ENCODE data around the gene ARHGAP25.

The ARHGAP25 gene

GRCh38 chr2:68739595-68740399, 5.2 kb downstream of the ARHGAP25 start:
- in situ Hi-C loops (cut with HindIII; ENCODE audit: low pct_unique_long_range_greater_than_20kb, low sequenced_read_pairs), result no loop called here
- no peak for DNase-seq (ENCODE audit: low read depth in 1 of 2, low spot score in 1 of 2)
- no peak for TF ChIP-seq JUND (IDR thresholded peaks at IDR 0.05; ENCODE audit: low read depth)

GRCh38 chr2:68740400-68740914, 5.8 kb downstream of the ARHGAP25 start:
- DNase-seq (ENCODE audit: low read depth in 1 of 2, low spot score in 1 of 2), result no peak
- in situ Hi-C loops (cut with HindIII; ENCODE audit: low pct_unique_long_range_greater_than_20kb, low sequenced_read_pairs), result no loop called here
- no peak for TF ChIP-seq JUND (IDR thresholded peaks at IDR 0.05; ENCODE audit: low read depth)

GRCh38 chr2:68741238-68741637, 6.6 kb downstream of the ARHGAP25 start:
- in situ Hi-C loops (cut with HindIII; ENCODE audit: low pct_unique_long_range_greater_than_20kb, low sequenced_read_pairs), result no loop called here
- TF ChIP-seq JUND (IDR thresholded peaks at IDR 0.05; ENCODE audit: low read depth), result no peak
- DNase-seq (ENCODE audit: low read depth in 1 of 2, low spot score in 1 of 2), result no peak

- in situ Hi-C loops (cut with HindIII; ENCODE audit: low pct_unique_long_range_greater_than_20kb, low sequenced_read_pairs), result no loop called here
- no peak for TF ChIP-seq JUND (IDR thresholded peaks at IDR 0.05; ENCODE audit: low read depth)
- no peak for DNase-seq (ENCODE audit: low read depth in 1 of 2, low spot score in 1 of 2)
Observed at GRCh38 chr2:68741805-68742306, 7.2 kb downstream of the ARHGAP25 start.

- no peak for DNase-seq (ENCODE audit: low read depth in 1 of 2, low spot score in 1 of 2)
- in situ Hi-C loops (cut with HindIII; ENCODE audit: low pct_unique_long_range_greater_than_20kb, low sequenced_read_pairs), result no loop called here
- TF ChIP-seq JUND (IDR thresholded peaks at IDR 0.05; ENCODE audit: low read depth), result no peak
Observed at GRCh38 chr2:68742626-68743415, 8.2 kb downstream of the ARHGAP25 start.

GRCh38 chr2:68743531-68743930, 8.9 kb downstream of the ARHGAP25 start:
- no peak for TF ChIP-seq JUND (IDR thresholded peaks at IDR 0.05; ENCODE audit: low read depth)
- in situ Hi-C loops (cut with HindIII; ENCODE audit: low pct_unique_long_range_greater_than_20kb, low sequenced_read_pairs), result no loop called here
- no peak for DNase-seq (ENCODE audit: low read depth in 1 of 2, low spot score in 1 of 2)

GRCh38 chr2:68744366-68744912, 9.8 kb downstream of the ARHGAP25 start:
- DNase-seq (ENCODE audit: low read depth in 1 of 2, low spot score in 1 of 2), result no peak
- no peak for TF ChIP-seq JUND (IDR thresholded peaks at IDR 0.05; ENCODE audit: low read depth)
- in situ Hi-C loops (cut with HindIII; ENCODE audit: low pct_unique_long_range_greater_than_20kb, low sequenced_read_pairs), result no loop called here

- in situ Hi-C loops (cut with HindIII; ENCODE audit: low pct_unique_long_range_greater_than_20kb, low sequenced_read_pairs), result no loop called here
- no peak for TF ChIP-seq JUND (IDR thresholded peaks at IDR 0.05; ENCODE audit: low read depth)
- no peak for DNase-seq (ENCODE audit: low read depth in 1 of 2, low spot score in 1 of 2)
Observed at GRCh38 chr2:68745006-68745405, 10.4 kb downstream of the ARHGAP25 start.

GRCh38 chr2:68746408-68746807, 11.8 kb downstream of the ARHGAP25 start:
- no peak for DNase-seq (ENCODE audit: low read depth in 1 of 2, low spot score in 1 of 2)
- no peak for TF ChIP-seq JUND (IDR thresholded peaks at IDR 0.05; ENCODE audit: low read depth)
- in situ Hi-C loops (cut with HindIII; ENCODE audit: low pct_unique_long_range_greater_than_20kb, low sequenced_read_pairs), result no loop called here

- DNase-seq (ENCODE audit: low read depth in 1 of 2, low spot score in 1 of 2), result no peak
- in situ Hi-C loops (cut with HindIII; ENCODE audit: low pct_unique_long_range_greater_than_20kb, low sequenced_read_pairs), result no loop called here
- TF ChIP-seq JUND (IDR thresholded peaks at IDR 0.05; ENCODE audit: low read depth), result no peak
Observed at GRCh38 chr2:68747413-68747812, 12.8 kb downstream of the ARHGAP25 start.

- TF ChIP-seq JUND (IDR thresholded peaks at IDR 0.05; ENCODE audit: low read depth), result no peak
- in situ Hi-C loops (cut with HindIII; ENCODE audit: low pct_unique_long_range_greater_than_20kb, low sequenced_read_pairs), result no loop called here
- no peak for DNase-seq (ENCODE audit: low read depth in 1 of 2, low spot score in 1 of 2)
Observed at GRCh38 chr2:68747900-68748299, 13.3 kb downstream of the ARHGAP25 start.

- no peak for DNase-seq (ENCODE audit: low read depth in 1 of 2, low spot score in 1 of 2)
- no peak for TF ChIP-seq JUND (IDR thresholded peaks at IDR 0.05; ENCODE audit: low read depth)
- in situ Hi-C loops (cut with HindIII; ENCODE audit: low pct_unique_long_range_greater_than_20kb, low sequenced_read_pairs), result no loop called here
Observed at GRCh38 chr2:68748568-68748967, 14.0 kb downstream of the ARHGAP25 start.

- in situ Hi-C loops (cut with HindIII; ENCODE audit: low pct_unique_long_range_greater_than_20kb, low sequenced_read_pairs), result no loop called here
- no peak for TF ChIP-seq JUND (IDR thresholded peaks at IDR 0.05; ENCODE audit: low read depth)
- DNase-seq (ENCODE audit: low read depth in 1 of 2, low spot score in 1 of 2), result no peak
Observed at GRCh38 chr2:68749345-68749744, 14.7 kb downstream of the ARHGAP25 start.

Measured in T47D (cell line).